Measurements from ENCODE around the gene PFAS. TPM values are rescaled to one million over a fixed set of nuclear protein-coding genes. Genes with fewer than 3 reads are reported as not detected.

PFAS gene
- total RNA-seq, 1 donor: 18.8 TPM

DNA sequence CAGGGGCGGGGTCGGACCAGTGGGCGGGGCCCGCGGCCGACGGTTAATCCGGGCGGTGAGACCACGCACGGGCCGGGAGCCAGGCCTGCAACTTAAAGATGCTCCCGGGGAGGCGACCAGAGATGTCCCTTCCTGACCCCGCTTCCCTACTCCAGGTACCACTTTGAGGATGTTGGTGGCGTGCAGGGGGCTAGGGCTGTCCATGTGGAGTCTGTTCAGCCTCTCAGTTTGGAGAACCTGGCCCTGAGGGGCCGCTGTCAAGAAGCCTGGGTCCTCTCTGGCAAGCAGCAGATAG is 40.0 kb downstream of the PFAS start:
- Histone ChIP-seq H3K27ac (ENCODE audit: low read depth, low read length) (peak overlapping the region; percentile 87), H2AFZ (ENCODE audit: low read length) (peak overlapping the region; percentile 95), H4K20me1 (ENCODE audit: insufficient read depth, low read length) (no peaks in the 10 kb centered on the region), H3K27me3 (ENCODE audit: insufficient read depth, low read length) (no peaks in the 10 kb centered on the region), H3K36me3 (ENCODE audit: insufficient read depth, low read length) (no peaks in the 10 kb centered on the region), H3K9me3 (ENCODE audit: low read depth, low read length) (no peaks in the 10 kb centered on the region), H3K79me2 (ENCODE audit: insufficient read depth, low read length) (peaks cover 9% of the 10 kb centered on the region), H3K4me3 (ENCODE audit: insufficient read depth, low read length) (peak overlapping the region; percentile 91), H3K4me1 (ENCODE audit: insufficient read depth, low read length) (peaks cover 14% of the 10 kb centered on the region), H3K4me2 (ENCODE audit: insufficient read depth, low read length) (peak overlapping the region; percentile 98)
- TF ChIP-seq, protein P1, sequence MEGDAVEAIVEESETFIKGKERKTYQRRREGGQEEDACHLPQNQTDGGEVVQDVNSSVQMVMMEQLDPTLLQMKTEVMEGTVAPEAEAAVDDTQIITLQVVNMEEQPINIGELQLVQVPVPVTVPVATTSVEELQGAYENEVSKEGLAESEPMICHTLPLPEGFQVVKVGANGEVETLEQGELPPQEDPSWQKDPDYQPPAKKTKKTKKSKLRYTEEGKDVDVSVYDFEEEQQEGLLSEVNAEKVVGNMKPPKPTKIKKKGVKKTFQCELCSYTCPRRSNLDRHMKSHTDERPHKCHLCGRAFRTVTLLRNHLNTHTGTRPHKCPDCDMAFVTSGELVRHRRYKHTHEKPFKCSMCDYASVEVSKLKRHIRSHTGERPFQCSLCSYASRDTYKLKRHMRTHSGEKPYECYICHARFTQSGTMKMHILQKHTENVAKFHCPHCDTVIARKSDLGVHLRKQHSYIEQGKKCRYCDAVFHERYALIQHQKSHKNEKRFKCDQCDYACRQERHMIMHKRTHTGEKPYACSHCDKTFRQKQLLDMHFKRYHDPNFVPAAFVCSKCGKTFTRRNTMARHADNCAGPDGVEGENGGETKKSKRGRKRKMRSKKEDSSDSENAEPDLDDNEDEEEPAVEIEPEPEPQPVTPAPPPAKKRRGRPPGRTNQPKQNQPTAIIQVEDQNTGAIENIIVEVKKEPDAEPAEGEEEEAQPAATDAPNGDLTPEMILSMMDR (IDR thresholded peaks at IDR 0.05; ENCODE audit: extremely low read depth, low read depth, low read length): no peak
- DNase-seq (ENCODE audit: insufficient read length, low spot score, missing footprints): no peak

DNA sequence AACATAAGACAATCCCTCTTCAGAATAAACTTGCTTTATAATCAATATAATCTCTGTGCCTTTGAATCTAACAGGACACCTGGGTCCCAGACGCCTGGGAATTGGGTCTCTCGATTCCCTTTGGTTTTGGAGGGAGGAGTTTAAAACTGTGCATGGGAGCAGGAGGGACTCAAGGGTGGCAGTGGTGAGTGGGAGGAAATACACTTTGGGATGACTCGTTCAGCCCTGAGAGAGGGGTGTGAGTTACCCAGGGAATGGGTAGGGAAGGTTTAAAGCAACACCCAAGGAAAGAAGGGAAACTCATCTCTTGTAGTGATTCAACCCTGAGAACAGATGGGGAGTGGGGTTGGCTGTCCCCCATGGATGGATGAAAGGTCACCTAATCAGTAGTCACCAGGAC is 41.0 kb downstream of the PFAS start:
- Histone ChIP-seq H3K27me3 (ENCODE audit: insufficient read depth, low read length) (no peaks in the 10 kb centered on the region), H3K27ac (ENCODE audit: low read depth, low read length) (no peak overlapping the region), H3K4me1 (ENCODE audit: insufficient read depth, low read length) (peaks cover 19% of the 10 kb centered on the region), H4K20me1 (ENCODE audit: insufficient read depth, low read length) (no peaks in the 10 kb centered on the region), H3K36me3 (ENCODE audit: insufficient read depth, low read length) (no peaks in the 10 kb centered on the region), H3K9me3 (ENCODE audit: low read depth, low read length) (no peaks in the 10 kb centered on the region), H2AFZ (ENCODE audit: low read length) (no peak overlapping the region), H3K4me3 (ENCODE audit: insufficient read depth, low read length) (no peak overlapping the region), H3K79me2 (ENCODE audit: insufficient read depth, low read length) (peaks cover 9% of the 10 kb centered on the region), H3K4me2 (ENCODE audit: insufficient read depth, low read length) (peak overlapping the region; percentile 98)
- peak; percentile 83 for DNase-seq (ENCODE audit: insufficient read length, low spot score, missing footprints)
- TF ChIP-seq, protein P1 (IDR thresholded peaks at IDR 0.05; ENCODE audit: extremely low read depth, low read depth, low read length): no peak

DNA sequence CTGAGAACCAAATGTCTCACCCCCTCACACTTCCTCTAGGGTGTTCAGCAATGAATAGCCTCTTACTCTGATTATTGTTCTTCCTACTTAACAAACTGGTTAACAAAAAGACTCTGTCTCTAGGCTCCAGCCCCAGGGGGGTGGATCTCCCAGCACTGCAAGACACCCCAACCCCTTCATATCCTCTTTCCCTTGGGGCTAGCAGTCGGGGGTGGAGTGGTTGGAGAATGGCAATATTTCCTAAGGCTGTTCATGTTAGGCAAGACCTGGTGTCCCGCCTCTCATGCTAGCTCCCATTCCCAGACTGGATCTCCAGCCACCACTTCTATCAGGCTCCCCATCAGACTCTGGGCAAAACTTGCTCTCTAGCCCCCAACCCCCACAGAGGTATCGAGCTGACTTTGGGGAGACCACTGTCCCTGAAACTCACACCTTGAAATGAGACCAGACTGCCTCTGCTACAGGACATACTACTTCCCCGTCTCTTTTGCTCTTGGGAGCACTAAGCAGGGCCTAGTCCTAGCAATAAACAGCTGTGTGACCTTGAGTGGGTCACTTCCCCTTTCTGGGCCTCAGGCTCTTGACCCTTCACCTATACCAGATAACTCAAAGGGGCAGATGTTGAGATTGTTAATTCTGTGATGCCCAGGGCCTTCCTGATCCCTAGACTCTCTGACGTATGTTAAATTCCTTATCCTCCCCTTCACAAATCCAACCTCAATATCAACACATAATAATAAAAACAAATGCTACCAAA is 43.7 kb downstream of the PFAS start:
- DNase-seq (ENCODE audit: insufficient read length, low spot score, missing footprints): peak; percentile 87
- H3K4me1 ChIP-seq (ENCODE audit: insufficient read depth, low read length): peaks cover 20% of the 10 kb centered on the region
- no peaks in the 10 kb centered on the region for H3K36me3 ChIP-seq (ENCODE audit: insufficient read depth, low read length)
- no peaks in the 10 kb centered on the region for H4K20me1 ChIP-seq (ENCODE audit: insufficient read depth, low read length)
- H3K27ac ChIP-seq (ENCODE audit: low read depth, low read length): no peak overlapping the region
- H2AFZ ChIP-seq (ENCODE audit: low read length): no peak overlapping the region
- H3K9me3 ChIP-seq (ENCODE audit: low read depth, low read length): no peaks in the 10 kb centered on the region
- no peak overlapping the region for H3K4me3 ChIP-seq (ENCODE audit: insufficient read depth, low read length)
- TF ChIP-seq, protein P1 (IDR thresholded peaks at IDR 0.05; ENCODE audit: extremely low read depth, low read depth, low read length): no peak
- no peaks in the 10 kb centered on the region for H3K27me3 ChIP-seq (ENCODE audit: insufficient read depth, low read length)
- H3K4me2 ChIP-seq (ENCODE audit: insufficient read depth, low read length): no peak overlapping the region
- peaks cover 9% of the 10 kb centered on the region for H3K79me2 ChIP-seq (ENCODE audit: insufficient read depth, low read length)

DNA sequence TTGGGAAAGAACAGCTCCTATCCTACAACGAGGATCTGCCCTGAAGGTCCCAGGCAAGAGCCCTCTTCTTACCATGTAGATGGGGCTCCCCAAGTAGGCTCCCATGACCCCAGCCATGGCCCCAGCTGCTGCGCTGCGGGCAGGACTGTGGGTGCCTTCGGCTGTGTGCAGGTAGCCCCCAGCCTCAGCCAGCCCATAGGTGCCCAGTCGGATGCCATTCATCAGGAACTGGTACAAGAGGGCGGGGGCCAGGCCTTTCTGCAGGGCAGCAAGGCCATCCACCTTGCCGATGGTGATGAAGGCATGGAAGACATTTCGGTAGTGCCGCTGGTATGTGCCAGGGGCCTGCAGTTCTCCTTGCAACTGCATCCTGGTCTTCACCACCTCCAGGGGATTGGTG is 45.3 kb downstream of the PFAS start:
- no peak overlapping the region for H3K27ac ChIP-seq (ENCODE audit: low read depth, low read length)
- no peaks in the 10 kb centered on the region for H3K36me3 ChIP-seq (ENCODE audit: insufficient read depth, low read length)
- TF ChIP-seq, protein P1 (IDR thresholded peaks at IDR 0.05; ENCODE audit: extremely low read depth, low read depth, low read length): no peak
- H3K4me3 ChIP-seq (ENCODE audit: insufficient read depth, low read length): no peak overlapping the region
- H3K79me2 ChIP-seq (ENCODE audit: insufficient read depth, low read length): peaks cover 5% of the 10 kb centered on the region
- H3K27me3 ChIP-seq (ENCODE audit: insufficient read depth, low read length): no peaks in the 10 kb centered on the region
- no peak for DNase-seq (ENCODE audit: insufficient read length, low spot score, missing footprints)
- H3K4me1 ChIP-seq (ENCODE audit: insufficient read depth, low read length): peaks cover 15% of the 10 kb centered on the region
- no peaks in the 10 kb centered on the region for H3K9me3 ChIP-seq (ENCODE audit: low read depth, low read length)
- H4K20me1 ChIP-seq (ENCODE audit: insufficient read depth, low read length): no peaks in the 10 kb centered on the region
- H3K4me2 ChIP-seq (ENCODE audit: insufficient read depth, low read length): peak overlapping the region; percentile 95
- no peak overlapping the region for H2AFZ ChIP-seq (ENCODE audit: low read length)

All from osteoblast (primary cell).